Activated CD4-positive, alpha-beta T cell treated with anti-CD3 and anti-CD28 coated beads, Interleukin-2, amount 50 U/mL, for 16 hours (primary cell): Measurements from ENCODE around the gene FGFR3.

Source experiments
- DNase-seq: peaks from one replicate; pipeline ENCODE4 v3.0.0-alpha.2; 2020

Gene FGFR3

GRCh38 chr4:1789552-1789951, 3.5 kb upstream of the FGFR3 start:
- DNase-seq = no peak

DNA sequence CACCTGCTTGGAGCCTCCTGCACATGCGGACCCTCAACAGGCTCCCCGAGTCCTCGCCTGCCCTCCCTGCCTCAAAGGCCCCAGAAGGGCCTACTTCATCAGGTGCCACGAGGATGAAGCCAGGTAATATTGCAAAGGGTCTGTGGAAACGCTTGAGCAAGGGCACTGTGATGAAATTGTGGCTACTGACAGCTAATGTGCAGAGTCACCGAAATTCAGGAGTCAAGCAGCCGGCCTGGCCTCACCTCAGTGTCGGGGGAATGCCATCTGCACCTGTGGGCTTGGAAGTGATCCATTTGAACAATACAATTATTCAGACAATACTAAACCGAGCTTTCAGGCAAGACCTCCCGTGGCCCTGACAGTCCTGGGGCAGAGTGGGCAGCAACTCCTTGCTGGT, 3.1 kb upstream of the FGFR3 start:
- DNase-seq = no peak

GRCh38 chr4:1792158-1792831, 798 bp upstream of the FGFR3 start:
- DNase-seq = no peak

DNA sequence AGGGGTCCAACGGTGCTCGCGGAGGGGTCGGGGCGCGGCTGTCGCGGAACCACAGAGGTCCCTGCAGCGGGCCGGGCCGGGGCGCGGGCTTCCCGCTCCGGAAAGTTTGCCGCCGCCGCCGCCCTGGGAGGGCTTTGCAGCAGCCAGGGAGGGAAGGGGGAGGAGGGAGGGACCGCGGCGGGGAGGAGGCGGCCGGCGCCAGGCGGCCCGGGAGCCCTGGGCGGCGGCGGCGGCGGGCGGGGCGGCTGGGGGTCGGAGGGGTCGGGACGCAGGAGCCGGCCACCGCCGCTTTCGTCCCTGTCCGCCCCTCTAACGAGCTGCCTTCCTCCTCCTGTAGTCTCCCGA, 375 bp downstream of the FGFR3 start:
- peak; percentile 27 for DNase-seq

GRCh38 chr4:1793940-1794808, 1.1 kb downstream of the FGFR3 start:
- no peak for DNase-seq

DNA sequence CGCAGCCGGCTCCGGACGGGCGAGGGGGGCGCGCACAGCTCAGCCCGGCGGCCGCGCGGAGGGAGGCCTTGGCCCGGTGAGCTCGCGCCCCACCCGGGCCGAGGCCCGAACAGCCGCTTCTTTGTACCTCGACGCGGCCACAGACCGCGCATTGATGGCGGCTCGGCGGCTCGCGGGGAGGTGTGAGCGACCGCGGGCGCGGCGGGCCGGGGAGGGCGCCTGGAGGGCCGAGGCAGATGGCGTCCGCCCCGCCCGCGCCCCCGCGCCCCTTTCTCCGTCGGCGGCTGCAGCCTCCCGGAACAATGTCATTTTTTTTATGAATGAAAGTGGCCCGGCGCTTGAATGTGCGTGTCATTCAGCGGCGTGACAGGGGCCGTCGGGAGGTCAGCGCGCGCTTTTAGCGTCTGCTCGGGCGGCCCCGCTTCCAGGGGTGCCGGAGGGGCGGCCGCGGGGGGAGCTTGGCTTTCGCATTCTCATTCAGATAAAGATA, 1.8 kb downstream of the FGFR3 start:
- DNase-seq = no peak

- no peak for DNase-seq
These were observed 2.5 kb downstream of the FGFR3 start for GRCh38 chr4:1795299-1796195.

DNA sequence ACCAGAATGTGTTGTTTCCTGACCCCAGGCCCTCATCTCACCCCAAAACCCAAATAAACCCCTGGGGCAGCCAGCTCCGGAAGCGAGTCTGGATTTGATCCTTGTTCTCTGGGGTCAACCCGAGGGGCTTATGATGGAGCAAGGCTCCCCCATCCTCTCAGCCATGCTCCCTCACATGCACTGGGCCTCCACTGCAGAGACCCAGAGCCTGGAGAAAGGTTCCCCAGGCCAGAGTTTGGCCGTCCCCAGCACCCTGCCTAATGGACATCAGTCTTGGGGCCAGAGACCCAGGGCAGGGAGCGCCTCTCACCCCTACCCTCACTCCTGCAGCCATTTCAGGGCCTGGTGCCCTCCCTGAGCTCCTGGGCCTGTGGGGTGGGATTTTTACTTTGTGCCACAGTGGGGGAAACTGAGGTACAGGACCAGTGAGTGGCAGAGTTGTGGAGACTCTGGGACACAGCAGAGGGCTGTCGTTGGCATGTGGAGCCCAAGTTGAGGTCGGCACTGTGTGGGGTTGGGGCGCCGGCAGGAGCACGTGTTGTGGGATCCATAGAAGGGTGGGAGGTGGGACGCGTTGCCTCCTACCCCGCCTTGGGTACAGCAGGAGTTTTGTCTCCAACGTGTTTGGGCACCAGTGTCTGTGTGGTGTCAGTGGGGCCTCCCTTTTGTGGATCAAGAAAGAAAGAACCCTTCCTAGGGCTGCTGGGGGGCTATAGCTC, 3.6 kb downstream of the FGFR3 start:
- DNase-seq = no peak

- DNase-seq = no peak
These were observed 4.3 kb downstream of the FGFR3 start for GRCh38 chr4:1797298-1797860.

- no peak for DNase-seq
These were observed 4.9 kb downstream of the FGFR3 start for GRCh38 chr4:1797861-1798579.

DNA sequence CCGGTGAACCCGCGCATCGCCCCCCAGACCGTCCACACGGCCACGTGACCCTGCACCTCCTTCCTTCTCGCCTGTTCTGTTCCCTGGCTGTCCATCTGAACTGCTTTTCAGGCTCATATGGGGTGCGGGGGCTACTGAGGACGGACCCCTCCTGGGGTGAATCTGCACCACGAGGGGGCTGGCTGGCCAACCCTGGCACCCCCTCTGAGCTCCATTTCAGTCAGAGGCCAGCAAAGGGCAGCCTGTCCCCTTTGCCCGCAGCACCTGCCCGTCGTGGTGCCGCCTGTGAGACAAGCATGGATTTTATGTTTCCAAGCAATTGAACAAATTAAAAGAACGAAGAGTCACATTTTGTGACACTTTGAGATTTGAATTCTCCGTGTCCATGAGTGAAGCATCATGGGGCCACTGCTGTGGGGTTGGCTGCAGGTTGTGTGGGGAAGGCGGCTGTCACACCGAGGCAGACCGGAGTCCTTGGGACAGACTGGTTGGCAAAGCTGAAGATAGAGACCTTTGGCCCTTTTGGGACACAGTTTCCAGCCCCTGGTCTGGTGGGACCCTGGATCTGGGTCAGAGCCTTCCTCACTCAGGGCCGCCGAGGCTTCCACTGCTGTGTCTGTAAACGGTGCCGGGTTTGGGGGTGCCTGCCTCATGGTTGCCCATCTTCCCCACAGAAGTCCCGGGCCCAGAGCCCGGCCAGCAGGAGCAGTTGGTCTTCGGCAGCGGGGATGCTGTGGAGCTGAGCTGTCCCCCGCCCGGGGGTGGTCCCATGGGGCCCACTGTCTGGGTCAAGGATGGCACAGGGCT, 5.7 kb downstream of the FGFR3 start:
- no peak for DNase-seq

GRCh38 chr4:1799387-1800375, 6.6 kb downstream of the FGFR3 start:
- no peak for DNase-seq

- DNase-seq = no peak
These were observed 7.7 kb downstream of the FGFR3 start for GRCh38 chr4:1800805-1801204.

DNA sequence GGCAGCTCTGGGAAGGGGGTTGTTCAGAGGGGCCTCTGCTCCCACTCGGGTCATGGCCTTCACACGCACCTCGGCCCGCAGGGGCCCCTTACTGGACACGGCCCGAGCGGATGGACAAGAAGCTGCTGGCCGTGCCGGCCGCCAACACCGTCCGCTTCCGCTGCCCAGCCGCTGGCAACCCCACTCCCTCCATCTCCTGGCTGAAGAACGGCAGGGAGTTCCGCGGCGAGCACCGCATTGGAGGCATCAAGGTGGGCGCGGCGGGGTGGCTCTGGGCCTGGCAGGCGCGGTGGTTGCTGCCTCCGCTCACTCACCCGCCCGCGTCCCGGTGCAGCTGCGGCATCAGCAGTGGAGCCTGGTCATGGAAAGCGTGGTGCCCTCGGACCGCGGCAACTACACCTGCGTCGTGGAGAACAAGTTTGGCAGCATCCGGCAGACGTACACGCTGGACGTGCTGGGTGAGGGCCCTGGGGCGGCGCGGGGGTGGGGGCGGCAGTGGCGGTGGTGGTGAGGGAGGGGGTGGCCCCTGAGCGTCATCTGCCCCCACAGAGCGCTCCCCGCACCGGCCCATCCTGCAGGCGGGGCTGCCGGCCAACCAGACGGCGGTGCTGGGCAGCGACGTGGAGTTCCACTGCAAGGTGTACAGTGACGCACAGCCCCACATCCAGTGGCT, 8.3 kb downstream of the FGFR3 start:
- DNase-seq = no peak

GRCh38 chr4:1802151-1802715, 9.1 kb downstream of the FGFR3 start:
- no peak for DNase-seq

DNA sequence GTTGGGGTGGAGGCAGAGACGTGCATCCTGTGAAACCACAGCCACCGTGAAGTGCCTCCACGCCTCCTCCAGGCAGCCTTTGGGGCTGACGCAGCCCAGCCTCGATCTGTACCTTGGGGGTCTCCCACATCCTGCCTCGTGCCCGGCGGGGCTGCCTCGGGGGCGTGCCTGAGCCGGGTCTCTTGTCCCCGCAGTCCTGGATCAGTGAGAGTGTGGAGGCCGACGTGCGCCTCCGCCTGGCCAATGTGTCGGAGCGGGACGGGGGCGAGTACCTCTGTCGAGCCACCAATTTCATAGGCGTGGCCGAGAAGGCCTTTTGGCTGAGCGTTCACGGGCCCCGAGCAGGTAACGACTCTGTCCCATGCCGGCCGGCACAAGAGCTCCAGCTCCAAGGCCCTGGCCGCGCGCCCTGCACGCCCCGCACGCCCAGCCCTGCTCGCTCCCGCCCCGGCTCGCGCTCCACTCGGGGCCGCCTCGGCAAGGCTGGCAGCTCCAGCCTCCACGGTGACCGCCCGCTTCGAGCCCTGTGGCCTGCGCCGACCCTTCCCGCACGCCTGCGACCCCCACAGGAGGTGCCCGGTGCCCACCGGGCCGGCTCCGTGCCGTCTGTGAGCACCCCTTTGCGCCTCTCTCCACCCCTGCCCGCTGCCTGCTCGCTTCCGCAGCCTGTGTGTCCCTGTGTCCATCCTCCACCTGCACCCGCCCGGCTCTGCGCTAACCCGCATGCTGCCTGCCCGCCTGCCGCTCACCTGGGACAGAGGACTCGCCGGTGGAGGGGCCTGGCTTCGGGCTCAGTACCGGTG, 9.8 kb downstream of the FGFR3 start:
- no peak for DNase-seq
